Mesothelial cell of epicardium (in vitro differentiated cells): ENCODE data around the gene ATP8B4. TPM values are rescaled to one million over a fixed set of nuclear protein-coding genes. Genes with fewer than 3 reads are reported as not detected.

ENCODE experiments used
- DNase-seq, 2 experiments: peaks; one replicate each; pipeline ENCODE4 v3.0.0; 2021; ENCODE audit warnings: low spot score in 2 of 2; ENCODE audit not compliant: unreplicated experiment in 2 of 2
- H3K27ac Mint-ChIP-seq: 2 replicates; pipeline ENCODE4 v1.8.0; 2021; ENCODE audit warnings: mixed read lengths
- H3K27me3 Mint-ChIP-seq: 2 replicates; pipeline ENCODE4 v1.8.0; 2021; ENCODE audit warnings: low read depth, mixed read lengths
- H3K36me3 Mint-ChIP-seq: 2 replicates; pipeline ENCODE4 v1.8.0; 2021; ENCODE audit warnings: mixed read lengths
- H3K4me1 Mint-ChIP-seq: 2 replicates; pipeline ENCODE4 v1.8.0; 2021; ENCODE audit warnings: mixed read lengths
- H3K4me3 Mint-ChIP-seq: 2 replicates; pipeline ENCODE4 v1.8.0; 2021; ENCODE audit warnings: mild to moderate bottlenecking, moderate library complexity, mixed read lengths
- H3K9me3 Mint-ChIP-seq: 2 replicates; pipeline ENCODE4 v1.8.0; 2021; ENCODE audit warnings: mixed read lengths
- total RNA-seq: library from RNA; stranded (reverse); gene quantifications from 3 replicates; pipeline ENCODE4 v1.2.1, GENCODE V29; 2021
- TF ChIP-seq, protein P1 (sequence below): fragments of 200-600 bp; sonication (generic); IDR thresholded peaks from one replicate; pipeline ENCODE4 v1.5.0; 2021; ENCODE audit warnings: antibody characterized with exemption; ENCODE audit not compliant: unreplicated experiment

ATP8B4 gene
- total RNA-seq, 1 donor from 2014 or later, result 1.8 TPM

DNA sequence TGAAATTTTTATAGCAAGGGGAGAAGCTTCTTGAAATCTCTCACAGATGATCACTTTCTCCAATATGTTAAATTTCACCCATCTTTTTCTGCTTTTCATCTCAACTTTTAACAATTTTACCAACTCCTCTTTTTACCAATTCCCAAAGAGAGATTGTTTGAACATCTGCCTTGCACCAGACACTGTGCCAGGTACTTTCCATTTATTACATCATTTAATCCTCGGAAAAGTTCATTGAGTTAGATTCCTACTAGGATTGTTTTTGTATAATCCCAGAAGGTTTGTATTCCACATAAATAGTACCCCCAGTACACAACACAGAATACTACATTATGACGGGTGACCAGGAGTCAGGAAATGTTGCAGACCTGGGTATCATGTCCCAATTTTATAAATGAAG is 74.1 kb downstream of the ATP8B4 start:
- no peak for DNase-seq
- no peak overlapping the region for H3K4me3 Mint-ChIP-seq
- H3K36me3 Mint-ChIP-seq, result peaks cover 22% of the 10 kb centered on the region
- TF ChIP-seq, protein P1, sequence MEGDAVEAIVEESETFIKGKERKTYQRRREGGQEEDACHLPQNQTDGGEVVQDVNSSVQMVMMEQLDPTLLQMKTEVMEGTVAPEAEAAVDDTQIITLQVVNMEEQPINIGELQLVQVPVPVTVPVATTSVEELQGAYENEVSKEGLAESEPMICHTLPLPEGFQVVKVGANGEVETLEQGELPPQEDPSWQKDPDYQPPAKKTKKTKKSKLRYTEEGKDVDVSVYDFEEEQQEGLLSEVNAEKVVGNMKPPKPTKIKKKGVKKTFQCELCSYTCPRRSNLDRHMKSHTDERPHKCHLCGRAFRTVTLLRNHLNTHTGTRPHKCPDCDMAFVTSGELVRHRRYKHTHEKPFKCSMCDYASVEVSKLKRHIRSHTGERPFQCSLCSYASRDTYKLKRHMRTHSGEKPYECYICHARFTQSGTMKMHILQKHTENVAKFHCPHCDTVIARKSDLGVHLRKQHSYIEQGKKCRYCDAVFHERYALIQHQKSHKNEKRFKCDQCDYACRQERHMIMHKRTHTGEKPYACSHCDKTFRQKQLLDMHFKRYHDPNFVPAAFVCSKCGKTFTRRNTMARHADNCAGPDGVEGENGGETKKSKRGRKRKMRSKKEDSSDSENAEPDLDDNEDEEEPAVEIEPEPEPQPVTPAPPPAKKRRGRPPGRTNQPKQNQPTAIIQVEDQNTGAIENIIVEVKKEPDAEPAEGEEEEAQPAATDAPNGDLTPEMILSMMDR, result no peak
- no peaks in the 10 kb centered on the region for H3K27me3 Mint-ChIP-seq
- H3K27ac Mint-ChIP-seq, result no peak overlapping the region
- peaks cover 26% of the 10 kb centered on the region for H3K4me1 Mint-ChIP-seq
- H3K9me3 Mint-ChIP-seq, result peaks cover 26% of the 10 kb centered on the region

DNA sequence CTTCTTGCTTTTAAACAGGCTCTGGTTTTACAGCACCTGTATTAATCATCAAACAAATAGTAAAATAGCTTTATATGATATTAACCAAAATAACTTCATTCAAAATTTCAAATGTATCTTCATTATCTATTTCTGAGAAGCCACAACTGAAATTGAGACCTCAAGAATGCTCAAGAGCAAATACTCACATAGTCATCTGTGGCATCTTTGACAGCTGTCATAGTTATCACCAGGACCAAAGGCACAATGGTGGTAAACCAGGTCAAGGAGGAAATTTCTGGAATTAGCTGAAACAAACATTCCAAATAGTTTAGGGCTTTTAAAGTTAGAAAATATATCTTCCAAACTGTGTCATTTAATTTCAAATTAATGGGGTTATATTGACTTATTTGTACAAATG is 74.6 kb downstream of the ATP8B4 start:
- TF ChIP-seq, protein P1, result no peak

DNA sequence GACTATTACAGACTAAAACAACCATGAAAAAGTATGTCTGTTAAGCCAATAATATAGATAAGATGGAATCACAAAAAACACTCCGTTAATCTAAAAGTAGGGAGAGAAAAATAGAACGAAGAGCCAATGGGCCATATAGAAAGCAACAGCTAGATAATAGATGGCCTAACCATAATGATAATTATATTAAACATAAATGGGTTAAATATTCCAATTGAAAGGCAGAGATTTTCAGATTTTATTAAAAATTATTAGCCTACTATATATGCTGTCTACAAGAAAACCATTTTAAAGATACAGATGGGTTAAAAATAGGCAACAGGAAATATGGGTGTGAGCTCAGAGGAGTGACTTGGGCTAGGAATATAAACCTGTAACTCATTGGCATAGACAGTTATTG is 76.3 kb downstream of the ATP8B4 start:
- no peaks in the 10 kb centered on the region for H3K27me3 Mint-ChIP-seq

More for the DNA sequence above, 74.6 kb downstream of the ATP8B4 start:
- DNase-seq, result no peak
- peaks cover 25% of the 10 kb centered on the region for H3K4me1 Mint-ChIP-seq
- peaks cover 20% of the 10 kb centered on the region for H3K36me3 Mint-ChIP-seq
- H3K27ac Mint-ChIP-seq, result no peak overlapping the region
- H3K4me3 Mint-ChIP-seq, result no peak overlapping the region
- H3K9me3 Mint-ChIP-seq, result peaks cover 26% of the 10 kb centered on the region
- H3K27me3 Mint-ChIP-seq, result no peaks in the 10 kb centered on the region

DNA sequence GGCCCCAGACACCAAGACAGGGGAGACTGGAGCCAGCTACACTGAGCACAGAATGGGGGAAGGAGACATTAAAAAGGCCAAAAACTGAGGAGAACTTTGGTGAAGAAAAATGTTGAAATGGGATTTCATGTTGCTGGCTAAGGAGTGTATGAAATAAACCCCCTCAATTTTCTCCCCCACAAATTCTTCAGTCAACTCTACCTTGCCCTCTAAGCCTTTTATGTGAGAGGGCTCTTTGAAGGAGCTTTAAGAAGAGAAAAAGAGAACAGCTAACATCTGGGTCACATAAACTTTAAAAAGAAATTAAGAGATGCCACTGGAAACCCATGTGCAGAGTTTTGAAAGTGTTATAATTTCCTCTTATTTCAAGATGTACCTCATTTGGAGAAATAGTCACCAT is 88.6 kb downstream of the ATP8B4 start:
- H3K27ac Mint-ChIP-seq, result peak overlapping the region; percentile 43
- no peak for DNase-seq
- H3K4me3 Mint-ChIP-seq, result no peak overlapping the region
- no peaks in the 10 kb centered on the region for H3K27me3 Mint-ChIP-seq
- H3K9me3 Mint-ChIP-seq, result no peaks in the 10 kb centered on the region
- TF ChIP-seq, protein P1, result no peak
- peaks cover 19% of the 10 kb centered on the region for H3K4me1 Mint-ChIP-seq
- no peaks in the 10 kb centered on the region for H3K36me3 Mint-ChIP-seq

More for the DNA sequence above, 76.3 kb downstream of the ATP8B4 start:
- TF ChIP-seq, protein P1, result no peak
- DNase-seq, result no peak
- Mint-ChIP-seq H3K4me1 (peaks cover 27% of the 10 kb centered on the region), H3K36me3 (peaks cover 15% of the 10 kb centered on the region), H3K9me3 (peaks cover 22% of the 10 kb centered on the region), H3K27ac (no peak overlapping the region), H3K4me3 (no peak overlapping the region)

DNA sequence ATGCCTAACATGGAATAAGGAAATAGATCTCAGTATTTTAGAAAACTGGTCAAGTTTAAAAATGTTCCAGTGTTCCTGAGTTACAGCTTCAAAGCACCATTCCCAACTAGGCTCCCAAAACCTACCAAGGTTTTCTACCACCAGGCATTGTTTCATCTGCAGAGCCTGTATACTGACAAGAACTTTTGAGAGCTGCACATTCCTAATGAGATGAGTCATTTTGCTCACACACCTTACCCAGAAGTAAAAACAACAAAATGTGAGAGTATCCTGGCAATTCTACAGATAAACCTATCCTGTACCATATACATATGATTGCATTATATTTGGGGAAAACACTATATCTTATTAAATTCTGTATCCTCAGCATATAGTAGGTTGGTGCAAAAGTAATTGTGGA is 90.7 kb downstream of the ATP8B4 start:
- H3K27me3 Mint-ChIP-seq, result no peaks in the 10 kb centered on the region
- peak overlapping the region; percentile 1 for H3K27ac Mint-ChIP-seq
- no peaks in the 10 kb centered on the region for H3K9me3 Mint-ChIP-seq
- H3K4me3 Mint-ChIP-seq, result no peak overlapping the region
- H3K36me3 Mint-ChIP-seq, result no peaks in the 10 kb centered on the region
- no peak for DNase-seq
- TF ChIP-seq, protein P1, result no peak
- H3K4me1 Mint-ChIP-seq, result peaks cover 31% of the 10 kb centered on the region

DNA sequence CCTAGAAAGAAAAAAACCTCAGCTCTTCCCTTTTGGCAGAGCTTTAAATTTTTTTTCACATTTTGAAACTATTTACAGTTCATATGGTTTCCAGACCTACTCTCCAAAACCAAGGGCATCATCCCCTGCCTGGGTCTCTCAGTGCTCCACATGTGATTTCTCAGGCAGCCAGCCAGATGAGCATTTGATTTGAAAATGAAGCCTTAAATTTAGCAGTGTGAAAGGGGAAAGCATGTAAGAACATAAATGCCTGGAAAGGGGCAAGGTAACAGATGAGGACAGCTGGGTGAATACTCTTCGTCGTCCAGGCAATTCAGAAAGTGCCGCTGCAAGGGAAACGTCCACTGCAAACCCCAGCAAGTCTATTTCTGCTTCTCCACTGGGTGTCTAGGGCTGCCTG is 94.8 kb downstream of the ATP8B4 start:
- DNase-seq, result no peak
- Mint-ChIP-seq H3K36me3 (no peaks in the 10 kb centered on the region), H3K4me1 (peaks cover 32% of the 10 kb centered on the region), H3K27ac (peak overlapping the region; percentile 32), H3K9me3 (peaks cover 3% of the 10 kb centered on the region), H3K27me3 (no peaks in the 10 kb centered on the region), H3K4me3 (no peak overlapping the region)
- TF ChIP-seq, protein P1, result no peak
